Articular chondrocyte of knee joint (primary cell): ENCODE data around the gene C17orf50. TPM values are rescaled to one million over a fixed set of nuclear protein-coding genes. Genes with fewer than 3 reads are reported as not detected.

Source experiments
- total RNA-seq: library from RNA; depleted of rRNA; stranded (reverse); fragments of >200 nt; gene quantifications from 2 replicates; pipeline ENCODE4 v1.2.3, GENCODE V29; 2012

C17orf50 gene
- total RNA-seq = not detected in 2 replicates

DNA sequence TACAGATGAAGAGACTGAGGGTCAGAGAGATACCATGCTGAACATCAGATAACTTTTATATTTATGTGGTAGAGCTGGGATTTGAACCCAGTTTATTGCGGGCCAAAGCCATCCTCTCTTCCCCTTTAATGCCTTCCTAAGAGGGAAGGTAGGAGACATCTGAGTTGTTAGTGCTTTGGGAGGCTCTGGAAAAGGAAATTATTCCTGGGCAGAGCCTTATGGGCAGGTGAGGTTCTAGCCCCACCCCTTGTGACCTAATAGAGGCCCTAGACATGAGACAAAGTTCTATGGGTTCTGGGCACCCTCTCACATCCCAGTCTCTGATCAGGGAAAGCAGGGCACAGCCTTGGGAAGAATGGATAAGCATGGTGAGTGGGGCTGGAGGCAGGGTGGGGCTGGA, at the start of gene C17orf50:
C17orf50 (plus strand) TSS at position 301 of the 400 bp plus-strand sequence; CDS start at position 356, 55 bp downstream.

DNA sequence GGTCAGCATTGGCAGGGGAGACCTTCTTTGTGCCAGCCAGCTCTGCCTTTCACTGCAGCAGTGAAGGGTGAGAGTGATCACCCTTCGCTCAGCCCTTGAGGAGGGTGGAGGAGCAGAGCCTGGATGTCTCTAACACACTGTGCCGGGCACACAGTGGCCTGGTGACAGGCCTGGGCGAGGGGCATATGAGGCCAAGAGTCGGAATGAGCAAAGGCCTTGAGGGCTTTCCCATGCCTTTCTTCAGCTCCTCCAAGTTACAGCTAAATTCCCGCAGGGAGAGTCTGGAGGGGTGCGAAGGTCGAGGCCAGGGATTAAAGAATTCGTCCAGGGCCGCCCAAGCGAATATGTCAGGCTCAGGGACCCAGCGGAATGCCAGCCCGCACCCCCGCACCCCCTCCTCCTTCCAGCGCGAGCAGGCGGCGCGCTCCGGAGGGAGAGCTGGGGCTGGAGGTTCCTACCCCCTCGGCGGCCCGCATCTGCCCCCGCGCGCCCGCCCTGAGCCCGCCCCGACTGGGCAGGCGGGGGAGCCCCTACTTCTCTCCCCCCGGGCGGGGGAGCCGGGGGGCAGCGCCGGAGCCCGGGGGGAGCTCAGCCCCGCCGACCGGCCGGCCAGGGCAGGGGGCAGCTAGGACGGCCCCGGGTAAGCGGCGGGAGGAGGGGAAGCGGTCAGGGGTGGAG, 29.3 kb upstream of the C17orf50 start, which contains the start of gene RASL10B:
RASL10B (plus strand) TSS at position 401 of the 678 bp plus-strand sequence. CDS start 3,546 bp downstream, outside the sequence.

DNA sequence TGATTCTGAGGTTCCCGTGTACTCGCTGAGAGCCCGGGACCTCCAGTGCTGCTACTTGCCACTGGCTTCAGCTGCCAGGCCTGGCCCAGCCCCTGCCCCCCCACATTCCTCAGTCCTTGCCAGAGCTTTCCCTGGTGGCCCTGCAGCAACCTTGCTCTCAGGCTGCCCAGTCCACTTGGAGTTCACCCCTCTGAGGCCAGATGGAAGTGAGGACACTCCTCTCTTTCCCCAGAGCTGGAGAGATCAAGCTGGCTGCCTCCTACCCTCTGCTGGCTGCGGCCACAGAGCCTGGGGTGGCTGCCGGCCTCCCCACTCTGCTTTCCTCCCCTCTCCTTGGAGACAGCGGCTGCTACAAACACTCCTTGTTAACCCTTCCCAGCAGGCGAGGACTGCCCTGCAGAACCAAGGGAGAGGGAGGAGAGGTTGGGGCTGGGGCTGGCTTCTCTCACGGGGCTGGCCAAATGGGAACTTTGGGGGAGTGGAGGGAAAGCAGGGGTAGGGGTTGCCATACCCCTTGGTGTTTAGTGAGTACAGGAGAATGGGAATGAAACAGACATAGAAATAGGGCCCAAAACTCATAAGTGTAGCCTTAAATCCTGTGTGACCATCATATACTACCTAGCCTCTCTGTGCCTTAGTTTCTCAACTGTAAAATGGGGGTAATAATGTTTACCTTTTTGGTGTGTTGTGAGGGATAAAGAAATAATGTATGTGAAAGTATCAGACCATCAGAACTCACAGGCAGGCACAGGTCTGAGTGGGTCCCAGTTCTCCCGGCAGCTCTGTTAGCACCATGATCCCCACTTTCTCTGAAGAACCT, 7.5 kb upstream of the C17orf50 start, which contains the start of gene GAS2L2:
GAS2L2 (minus strand) TSS at position 295 of the 820 bp plus-strand sequence. CDS start 389 bp downstream, outside the sequence.

GRCh38 chr17:35795007-35795870, 34.6 kb downstream of the C17orf50 start, which contains the start of gene MMP28:
TSS of gene MMP28 (minus strand) at chr17:35795641. CDS start at chr17:35795377, 264 bp downstream.

GRCh38 chr17:35808962-35809854, 48.5 kb downstream of the C17orf50 start, which contains the start of gene TAF15:
TSS of gene TAF15 (plus strand) at chr17:35809484. CDS start at chr17:35809570, 86 bp downstream.

Other genes starting within 250 kb of the C17orf50 start
- gene SLFN12L, start 223.2 kb upstream of the C17orf50 start, total RNA-seq = 0.11 TPM in 1 of 2 replicates, not detected in the other
- not detected in 2 replicates for gene SLFN14, start 200.1 kb upstream of the C17orf50 start, total RNA-seq
- gene PEX12, start 182.3 kb upstream of the C17orf50 start, total RNA-seq = 9.8 and 10.6 TPM in 2 replicates
- gene AP2B1, start 173.6 kb upstream of the C17orf50 start, total RNA-seq = 155 and 168 TPM in 2 replicates
- gene RASL10B, start 29.2 kb upstream of the C17orf50 start, total RNA-seq = 0.91 and 1.4 TPM in 2 replicates
- under 0.01 TPM in 1 of 2 replicates, not detected in the other for gene GAS2L2, start 7.6 kb upstream of the C17orf50 start, total RNA-seq
- 0.26 and 1.2 TPM in 2 replicates for gene MMP28, start 34.8 kb downstream of the C17orf50 start, total RNA-seq
- 50.0 and 52.3 TPM in 2 replicates for gene TAF15, start 48.6 kb downstream of the C17orf50 start, total RNA-seq
- not detected in 2 replicates for gene HEATR9, start 108.0 kb downstream of the C17orf50 start, total RNA-seq
- 0.13 and 0.43 TPM in 2 replicates for gene CCL5, start 119.5 kb downstream of the C17orf50 start, total RNA-seq
- gene RDM1, start 169.9 kb downstream of the C17orf50 start, total RNA-seq = 0.32 TPM in 1 of 2 replicates, not detected in the other
- not detected in 2 replicates for gene LYZL6, start 182.8 kb downstream of the C17orf50 start, total RNA-seq
- not detected in 2 replicates for gene CCL16, start 220.6 kb downstream of the C17orf50 start, total RNA-seq
- gene CCL14, start 225.8 kb downstream of the C17orf50 start, total RNA-seq = not detected in 2 replicates
- not detected in 2 replicates for gene CCL15, start 240.7 kb downstream of the C17orf50 start, total RNA-seq